ENCODE measurements around the gene CANT1. TPM values are rescaled to one million over a fixed set of nuclear protein-coding genes. Genes with fewer than 3 reads are reported as not detected.

Gene CANT1
- total RNA-seq, 2 donors from 2014 or later, result 57.5 to 61.8 TPM

DNA sequence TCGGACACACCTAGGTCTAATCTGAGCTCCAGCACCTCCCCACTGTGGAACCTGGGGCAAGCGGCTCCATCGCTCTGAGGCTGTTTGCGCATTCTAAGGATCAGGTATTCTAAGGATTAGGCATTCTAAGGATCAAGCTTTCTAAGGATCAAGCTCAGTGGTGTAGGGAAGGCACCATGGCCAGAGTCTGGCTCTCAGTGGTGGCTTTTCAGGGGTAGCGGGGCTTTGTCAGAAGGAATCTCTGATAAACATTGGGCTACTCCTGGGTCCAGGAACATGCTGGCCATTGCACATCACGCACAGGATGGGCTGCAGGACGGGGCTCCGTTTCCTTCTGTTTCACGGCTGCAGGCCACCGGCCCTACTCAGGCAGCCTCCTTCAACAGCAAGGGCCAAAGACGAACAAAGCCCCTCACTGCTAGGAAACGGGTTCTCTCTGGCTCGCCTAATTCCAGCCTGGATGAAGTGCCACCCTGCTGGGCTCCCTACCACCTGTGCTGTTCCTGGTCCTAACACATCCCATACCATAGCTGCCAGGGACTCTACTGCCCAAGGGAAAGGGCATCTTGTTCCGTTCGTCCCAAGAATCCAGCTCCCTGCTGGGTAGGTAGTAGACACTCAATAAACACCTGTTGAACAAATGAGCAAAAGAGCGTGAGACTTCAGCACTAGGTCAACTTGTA lies 19.9 kb upstream of the CANT1 start:
- peak; percentile 52 for DNase-seq
- TF ChIP-seq, protein P1, sequence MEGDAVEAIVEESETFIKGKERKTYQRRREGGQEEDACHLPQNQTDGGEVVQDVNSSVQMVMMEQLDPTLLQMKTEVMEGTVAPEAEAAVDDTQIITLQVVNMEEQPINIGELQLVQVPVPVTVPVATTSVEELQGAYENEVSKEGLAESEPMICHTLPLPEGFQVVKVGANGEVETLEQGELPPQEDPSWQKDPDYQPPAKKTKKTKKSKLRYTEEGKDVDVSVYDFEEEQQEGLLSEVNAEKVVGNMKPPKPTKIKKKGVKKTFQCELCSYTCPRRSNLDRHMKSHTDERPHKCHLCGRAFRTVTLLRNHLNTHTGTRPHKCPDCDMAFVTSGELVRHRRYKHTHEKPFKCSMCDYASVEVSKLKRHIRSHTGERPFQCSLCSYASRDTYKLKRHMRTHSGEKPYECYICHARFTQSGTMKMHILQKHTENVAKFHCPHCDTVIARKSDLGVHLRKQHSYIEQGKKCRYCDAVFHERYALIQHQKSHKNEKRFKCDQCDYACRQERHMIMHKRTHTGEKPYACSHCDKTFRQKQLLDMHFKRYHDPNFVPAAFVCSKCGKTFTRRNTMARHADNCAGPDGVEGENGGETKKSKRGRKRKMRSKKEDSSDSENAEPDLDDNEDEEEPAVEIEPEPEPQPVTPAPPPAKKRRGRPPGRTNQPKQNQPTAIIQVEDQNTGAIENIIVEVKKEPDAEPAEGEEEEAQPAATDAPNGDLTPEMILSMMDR (conservative IDR thresholded peaks at IDR 0.05), result no peak
- peaks cover 19% of the 10 kb centered on the region for H3K27me3 ChIP-seq (ENCODE audit: control insufficient read depth, insufficient read depth, low read length, poor library complexity, severe bottlenecking)

GRCh38 chr17:79028496-79029326 lies 19.1 kb upstream of the CANT1 start:
- no peaks in the 10 kb centered on the region for H3K9me3 ChIP-seq (ENCODE audit: control insufficient read depth, low read length)
- no peak overlapping the region for H3K27ac ChIP-seq (ENCODE audit: low read depth, low read length)
- TF ChIP-seq, protein P1 (conservative IDR thresholded peaks at IDR 0.05), result peak; percentile 51
- H3K36me3 ChIP-seq (ENCODE audit: control insufficient read depth, insufficient read depth, low read length), result no peaks in the 10 kb centered on the region
- Mint-ChIP-seq H3K4me3 (no peak overlapping the region), H3K27me3 (ENCODE audit: insufficient read depth) (peaks cover 62% of the 10 kb centered on the region), H3K36me3 (ENCODE audit: low read depth) (peaks cover 3% of the 10 kb centered on the region), H3K4me1 (peaks cover 7% of the 10 kb centered on the region), H3K27ac (no peak overlapping the region), H3K9me3 (no peaks in the 10 kb centered on the region)
- no peak overlapping the region for H3K4me3 ChIP-seq (ENCODE audit: low read length)
- no peak overlapping the region for H3K9ac ChIP-seq (ENCODE audit: extremely low read depth, low read length, poor library complexity, severe bottlenecking)
- peaks cover 24% of the 10 kb centered on the region for H3K27me3 ChIP-seq (ENCODE audit: control insufficient read depth, insufficient read depth, low read length, poor library complexity, severe bottlenecking)
- 83 to 90% methylated on average over 13 to 17 of the region's 17 CpGs for WGBS, 2 experiments (ENCODE audit: insufficient coverage in 1 of 2, insufficient read length in 1 of 2)
- H3K4me1 ChIP-seq (ENCODE audit: control insufficient read depth, insufficient read depth, low read length), result no peaks in the 10 kb centered on the region
- DNase-seq, result peak; percentile 49

More for the DNA sequence above, 19.9 kb upstream of the CANT1 start:
- Histone ChIP-seq H3K4me1 (ENCODE audit: control insufficient read depth, insufficient read depth, low read length) (no peaks in the 10 kb centered on the region), H3K9me3 (ENCODE audit: control insufficient read depth, low read length) (no peaks in the 10 kb centered on the region), H3K4me3 (ENCODE audit: low read length) (no peak overlapping the region), H3K9ac (ENCODE audit: extremely low read depth, low read length, poor library complexity, severe bottlenecking) (no peak overlapping the region), H3K36me3 (ENCODE audit: control insufficient read depth, insufficient read depth, low read length) (no peaks in the 10 kb centered on the region), H3K27ac (ENCODE audit: low read depth, low read length) (no peak overlapping the region)
- 86 to 89% methylated on average over 13 to 16 of the region's 16 CpGs for WGBS, 2 experiments (ENCODE audit: insufficient coverage in 1 of 2, insufficient read length in 1 of 2)
- Mint-ChIP-seq H3K27ac (no peak overlapping the region), H3K36me3 (ENCODE audit: low read depth) (peaks cover 3% of the 10 kb centered on the region), H3K4me3 (no peak overlapping the region), H3K4me1 (peaks cover 7% of the 10 kb centered on the region), H3K27me3 (ENCODE audit: insufficient read depth) (peaks cover 61% of the 10 kb centered on the region), H3K9me3 (no peaks in the 10 kb centered on the region)

- TF ChIP-seq, protein P1 (conservative IDR thresholded peaks at IDR 0.05), result no peak
- H3K36me3 ChIP-seq (ENCODE audit: control insufficient read depth, insufficient read depth, low read length), result no peaks in the 10 kb centered on the region
- H3K27ac ChIP-seq (ENCODE audit: low read depth, low read length), result no peak overlapping the region
- DNase-seq, result no peak
- H3K9me3 ChIP-seq (ENCODE audit: control insufficient read depth, low read length), result no peaks in the 10 kb centered on the region
- no peak overlapping the region for H3K4me3 Mint-ChIP-seq
- peaks cover 66% of the 10 kb centered on the region for H3K27me3 Mint-ChIP-seq (ENCODE audit: insufficient read depth)
- peaks cover 13% of the 10 kb centered on the region for H3K4me1 Mint-ChIP-seq
- 87 to 88% methylated on average over 10 to 16 of the region's 16 CpGs for WGBS, 2 experiments (ENCODE audit: insufficient coverage in 1 of 2, insufficient read length in 1 of 2)
- H3K9ac ChIP-seq (ENCODE audit: extremely low read depth, low read length, poor library complexity, severe bottlenecking), result no peak overlapping the region
- peaks cover 31% of the 10 kb centered on the region for H3K27me3 ChIP-seq (ENCODE audit: control insufficient read depth, insufficient read depth, low read length, poor library complexity, severe bottlenecking)
- no peak overlapping the region for H3K4me3 ChIP-seq (ENCODE audit: low read length)
- no peaks in the 10 kb centered on the region for H3K9me3 Mint-ChIP-seq
- H3K36me3 Mint-ChIP-seq (ENCODE audit: low read depth), result peaks cover 3% of the 10 kb centered on the region
- H3K4me1 ChIP-seq (ENCODE audit: control insufficient read depth, insufficient read depth, low read length), result no peaks in the 10 kb centered on the region
- H3K27ac Mint-ChIP-seq, result no peak overlapping the region
Measured at GRCh38 chr17:79027925-79028491, 18.4 kb upstream of the CANT1 start.

Data from endodermal cell (in vitro differentiated cells).